ENCODE measurements around the gene RFX3.

The RFX3 gene

DNA sequence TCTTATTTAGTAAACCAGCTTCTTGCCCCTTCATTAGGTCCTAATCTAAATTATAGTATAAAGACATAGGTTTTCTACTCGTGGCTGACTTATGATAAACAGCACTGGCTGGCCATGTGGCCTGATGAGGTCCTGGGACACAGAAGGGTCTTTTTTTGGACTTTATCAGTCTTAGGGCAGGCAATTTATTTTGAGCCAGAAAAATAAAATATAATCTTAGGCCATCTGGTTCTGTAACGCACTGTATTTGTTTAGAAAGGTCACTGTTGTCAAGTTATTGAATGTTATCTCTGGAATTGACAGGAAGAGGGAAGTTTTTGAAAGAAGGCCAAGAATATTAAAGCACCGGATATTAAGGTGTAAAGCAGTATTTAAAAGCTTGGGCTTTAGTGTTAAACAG lies 53.9 kb downstream of the RFX3 start:
- TF ChIP-seq ZNF335 (tag by site-specific recombination; conservative IDR thresholded peaks at IDR 0.05), result 0 out of 2 replicates have a peak, but pooled peaks have one; percentile 14
- TF ChIP-seq ZNF560 (tag by site-specific recombination; IDR thresholded peaks at IDR 0.05; ENCODE audit: borderline replicate concordance), result no peak
- H3K9me3 ChIP-seq (ENCODE audit: control insufficient read depth, insufficient read depth, low read depth, low read length), result no peaks in the 10 kb centered on the region
- H3K27ac ChIP-seq (ENCODE audit: extremely low read depth, low read depth, low read length), result no peak overlapping the region
- H3K4me1 ChIP-seq (ENCODE audit: control insufficient read depth, insufficient read depth, low read length), result peaks cover 4% of the 10 kb centered on the region; the same call in 1 of the 2 replicates
- no peak overlapping the region for H3K4me3 ChIP-seq (ENCODE audit: low read depth, low read length)
- ChIA-PET CTCF (interaction anchor here (0.6 kb wide), 1 partner anchor 132 kb away, joined by 3 read pairs; no protein-coding TSS in a partner anchor), POLR2A (no interaction called here)
- H3K36me3 ChIP-seq (ENCODE audit: control insufficient read depth in 2 of 2, insufficient read depth in 1 of 2, low read length in 2 of 2), result no peaks in the 10 kb centered on the region

DNA sequence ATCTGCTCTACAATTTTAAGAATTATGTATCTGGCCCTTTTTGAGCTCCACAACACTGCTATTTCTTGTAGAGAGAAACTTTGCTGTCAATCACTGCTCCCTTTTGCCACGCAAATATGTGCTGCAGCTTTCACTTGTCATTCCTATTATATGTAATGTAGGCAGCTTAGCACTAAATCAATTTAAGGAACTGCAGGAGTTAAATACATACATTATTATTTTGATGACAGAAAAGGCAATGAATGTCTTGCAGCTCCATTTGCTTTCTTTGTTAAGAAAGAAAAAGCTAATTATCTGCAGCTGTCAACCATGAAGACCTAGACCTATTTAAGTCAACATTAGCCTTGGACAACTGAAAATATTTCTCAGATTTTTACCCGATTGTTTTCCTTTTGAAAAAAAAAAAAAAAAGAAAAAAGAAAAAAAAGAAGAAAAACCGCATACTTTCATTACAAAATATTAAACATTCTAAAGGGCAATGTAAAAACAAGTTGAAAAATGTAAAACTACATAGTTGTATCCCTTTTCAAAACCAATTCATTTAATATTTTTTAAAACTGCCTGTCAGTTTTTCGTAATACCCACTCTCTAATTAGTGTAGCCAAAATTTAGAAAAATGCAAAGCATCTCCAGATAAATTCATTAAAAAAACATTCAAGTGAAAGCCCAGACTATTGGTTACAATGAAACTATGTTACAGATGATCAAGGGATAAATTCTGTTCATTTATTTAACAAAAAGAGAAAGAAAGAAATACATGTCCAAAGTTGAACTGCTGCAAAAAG lies 57.2 kb downstream of the RFX3 start:
- no peaks in the 10 kb centered on the region for H3K9me3 ChIP-seq (ENCODE audit: control insufficient read depth, insufficient read depth, low read depth, low read length)
- H3K36me3 ChIP-seq (ENCODE audit: control insufficient read depth in 2 of 2, insufficient read depth in 1 of 2, low read length in 2 of 2), result no peaks in the 10 kb centered on the region
- CTCF ChIA-PET, result interaction anchor here (0.6 to 2.0 kb wide), 12 partner anchors 9 to 584 kb away, joined by 3 to 14 read pairs (median 4); no protein-coding TSS in a partner anchor
- no peak overlapping the region for H3K27ac ChIP-seq (ENCODE audit: extremely low read depth, low read depth, low read length)
- POLR2A ChIA-PET, result interaction anchor here (1.8 kb wide), 1 partner anchor 58 kb away, joined by 4 read pairs; the partner anchor contains the start of gene RFX3
- no peak overlapping the region for H3K4me3 ChIP-seq (ENCODE audit: low read depth, low read length)
- no peak for TF ChIP-seq ZNF350 (tag by site-specific recombination; IDR thresholded peaks at IDR 0.05)
- TF ChIP-seq GLIS2 (tag by site-specific recombination; IDR thresholded peaks at IDR 0.05), result no peak
- TF ChIP-seq, protein P1, sequence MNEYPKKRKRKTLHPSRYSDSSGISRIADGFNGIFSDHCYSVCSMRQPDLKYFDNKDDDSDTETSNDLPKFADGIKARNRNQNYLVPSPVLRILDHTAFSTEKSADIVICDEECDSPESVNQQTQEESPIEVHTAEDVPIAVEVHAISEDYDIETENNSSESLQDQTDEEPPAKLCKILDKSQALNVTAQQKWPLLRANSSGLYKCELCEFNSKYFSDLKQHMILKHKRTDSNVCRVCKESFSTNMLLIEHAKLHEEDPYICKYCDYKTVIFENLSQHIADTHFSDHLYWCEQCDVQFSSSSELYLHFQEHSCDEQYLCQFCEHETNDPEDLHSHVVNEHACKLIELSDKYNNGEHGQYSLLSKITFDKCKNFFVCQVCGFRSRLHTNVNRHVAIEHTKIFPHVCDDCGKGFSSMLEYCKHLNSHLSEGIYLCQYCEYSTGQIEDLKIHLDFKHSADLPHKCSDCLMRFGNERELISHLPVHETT (tag by site-specific recombination; IDR thresholded peaks at IDR 0.05), result no peak
- peaks cover 4% of the 10 kb centered on the region; the same call in 1 of the 2 replicates for H3K4me1 ChIP-seq (ENCODE audit: control insufficient read depth, insufficient read depth, low read length)

DNA sequence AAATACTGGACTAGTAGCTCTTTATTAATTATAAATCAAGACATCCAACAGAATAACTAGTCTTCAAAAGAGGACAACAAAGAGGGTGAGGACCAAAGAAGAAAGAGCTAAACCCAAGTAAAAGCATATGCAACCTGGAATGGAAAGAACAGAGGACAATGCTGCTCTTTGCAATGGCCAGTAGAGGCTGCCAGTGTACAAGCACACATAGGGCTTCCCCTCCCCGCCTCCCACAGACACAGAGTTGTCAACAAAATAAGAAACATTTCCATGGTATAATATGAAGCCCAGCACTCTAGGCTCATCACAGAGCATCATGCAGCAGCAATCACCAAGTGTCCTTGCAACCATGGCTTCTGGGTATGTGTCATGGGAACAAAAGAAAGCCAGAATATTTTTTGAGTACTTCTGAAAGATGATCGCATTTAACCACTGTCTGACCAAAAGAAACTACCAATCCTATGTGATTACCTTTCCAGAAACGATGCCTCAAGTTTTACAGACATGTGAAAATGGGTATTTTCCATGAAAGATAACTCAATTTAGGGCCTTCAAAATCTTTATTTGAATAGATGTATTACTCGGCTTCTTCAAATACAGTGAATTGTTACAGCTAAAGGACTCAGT lies 58.1 kb downstream of the RFX3 start:
- Histone ChIP-seq H3K9me3 (ENCODE audit: control insufficient read depth, insufficient read depth, low read depth, low read length) (no peaks in the 10 kb centered on the region), H3K27ac (ENCODE audit: extremely low read depth, low read depth, low read length) (no peak overlapping the region), H3K4me1 (ENCODE audit: control insufficient read depth, insufficient read depth, low read length) (peaks cover 4% of the 10 kb centered on the region; the same call in 1 of the 2 replicates), H3K36me3 (ENCODE audit: control insufficient read depth in 2 of 2, insufficient read depth in 1 of 2, low read length in 2 of 2) (no peaks in the 10 kb centered on the region), H3K4me3 (ENCODE audit: low read depth, low read length) (no peak overlapping the region)
- POLR2A ChIA-PET, result interaction anchor here (1.8 kb wide), 1 partner anchor 59 kb away, joined by 4 read pairs; the partner anchor contains the start of gene RFX3
- TF ChIP-seq, protein P2, sequence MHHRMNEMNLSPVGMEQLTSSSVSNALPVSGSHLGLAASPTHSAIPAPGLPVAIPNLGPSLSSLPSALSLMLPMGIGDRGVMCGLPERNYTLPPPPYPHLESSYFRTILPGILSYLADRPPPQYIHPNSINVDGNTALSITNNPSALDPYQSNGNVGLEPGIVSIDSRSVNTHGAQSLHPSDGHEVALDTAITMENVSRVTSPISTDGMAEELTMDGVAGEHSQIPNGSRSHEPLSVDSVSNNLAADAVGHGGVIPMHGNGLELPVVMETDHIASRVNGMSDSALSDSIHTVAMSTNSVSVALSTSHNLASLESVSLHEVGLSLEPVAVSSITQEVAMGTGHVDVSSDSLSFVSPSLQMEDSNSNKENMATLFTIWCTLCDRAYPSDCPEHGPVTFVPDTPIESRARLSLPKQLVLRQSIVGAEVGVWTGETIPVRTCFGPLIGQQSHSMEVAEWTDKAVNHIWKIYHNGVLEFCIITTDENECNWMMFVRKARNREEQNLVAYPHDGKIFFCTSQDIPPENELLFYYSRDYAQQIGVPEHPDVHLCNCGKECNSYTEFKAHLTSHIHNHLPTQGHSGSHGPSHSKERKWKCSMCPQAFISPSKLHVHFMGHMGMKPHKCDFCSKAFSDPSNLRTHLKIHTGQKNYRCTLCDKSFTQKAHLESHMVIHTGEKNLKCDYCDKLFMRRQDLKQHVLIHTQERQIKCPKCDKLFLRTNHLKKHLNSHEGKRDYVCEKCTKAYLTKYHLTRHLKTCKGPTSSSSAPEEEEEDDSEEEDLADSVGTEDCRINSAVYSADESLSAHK (tag by site-specific recombination; IDR thresholded peaks at IDR 0.05), result 0 out of 2 replicates have a peak, but pooled peaks have one; percentile 16
- TF ChIP-seq SETDB1 (IDR thresholded peaks at IDR 0.05; ENCODE audit: insufficient read length, low read length) (no peak), ZNF544 (tag by site-specific recombination; IDR thresholded peaks at IDR 0.05) (no peak), ZNF654 (tag by site-specific recombination; IDR thresholded peaks at IDR 0.05; ENCODE audit: low read depth) (peak; percentile 90), KLF9 (tag by site-specific recombination; IDR thresholded peaks at IDR 0.05; ENCODE audit: low read depth) (no peak)
- TF ChIP-seq, protein P3, sequence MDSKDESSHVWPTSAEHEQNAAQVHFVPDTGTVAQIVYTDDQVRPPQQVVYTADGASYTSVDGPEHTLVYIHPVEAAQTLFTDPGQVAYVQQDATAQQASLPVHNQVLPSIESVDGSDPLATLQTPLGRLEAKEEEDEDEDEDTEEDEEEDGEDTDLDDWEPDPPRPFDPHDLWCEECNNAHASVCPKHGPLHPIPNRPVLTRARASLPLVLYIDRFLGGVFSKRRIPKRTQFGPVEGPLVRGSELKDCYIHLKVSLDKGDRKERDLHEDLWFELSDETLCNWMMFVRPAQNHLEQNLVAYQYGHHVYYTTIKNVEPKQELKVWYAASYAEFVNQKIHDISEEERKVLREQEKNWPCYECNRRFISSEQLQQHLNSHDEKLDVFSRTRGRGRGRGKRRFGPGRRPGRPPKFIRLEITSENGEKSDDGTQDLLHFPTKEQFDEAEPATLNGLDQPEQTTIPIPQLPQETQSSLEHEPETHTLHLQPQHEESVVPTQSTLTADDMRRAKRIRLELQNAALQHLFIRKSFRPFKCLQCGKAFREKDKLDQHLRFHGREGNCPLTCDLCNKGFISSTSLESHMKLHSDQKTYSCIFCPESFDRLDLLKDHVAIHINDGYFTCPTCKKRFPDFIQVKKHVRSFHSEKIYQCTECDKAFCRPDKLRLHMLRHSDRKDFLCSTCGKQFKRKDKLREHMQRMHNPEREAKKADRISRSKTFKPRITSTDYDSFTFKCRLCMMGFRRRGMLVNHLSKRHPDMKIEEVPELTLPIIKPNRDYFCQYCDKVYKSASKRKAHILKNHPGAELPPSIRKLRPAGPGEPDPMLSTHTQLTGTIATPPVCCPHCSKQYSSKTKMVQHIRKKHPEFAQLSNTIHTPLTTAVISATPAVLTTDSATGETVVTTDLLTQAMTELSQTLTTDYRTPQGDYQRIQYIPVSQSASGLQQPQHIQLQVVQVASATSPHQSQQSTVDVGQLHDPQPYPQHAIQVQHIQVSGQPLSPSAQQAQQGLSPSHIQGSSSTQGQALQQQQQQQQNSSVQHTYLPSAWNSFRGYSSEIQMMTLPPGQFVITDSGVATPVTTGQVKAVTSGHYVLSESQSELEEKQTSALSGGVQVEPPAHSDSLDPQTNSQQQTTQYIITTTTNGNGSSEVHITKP (tag by site-specific recombination; IDR thresholded peaks at IDR 0.05), result no peak
- TF ChIP-seq, protein P4, sequence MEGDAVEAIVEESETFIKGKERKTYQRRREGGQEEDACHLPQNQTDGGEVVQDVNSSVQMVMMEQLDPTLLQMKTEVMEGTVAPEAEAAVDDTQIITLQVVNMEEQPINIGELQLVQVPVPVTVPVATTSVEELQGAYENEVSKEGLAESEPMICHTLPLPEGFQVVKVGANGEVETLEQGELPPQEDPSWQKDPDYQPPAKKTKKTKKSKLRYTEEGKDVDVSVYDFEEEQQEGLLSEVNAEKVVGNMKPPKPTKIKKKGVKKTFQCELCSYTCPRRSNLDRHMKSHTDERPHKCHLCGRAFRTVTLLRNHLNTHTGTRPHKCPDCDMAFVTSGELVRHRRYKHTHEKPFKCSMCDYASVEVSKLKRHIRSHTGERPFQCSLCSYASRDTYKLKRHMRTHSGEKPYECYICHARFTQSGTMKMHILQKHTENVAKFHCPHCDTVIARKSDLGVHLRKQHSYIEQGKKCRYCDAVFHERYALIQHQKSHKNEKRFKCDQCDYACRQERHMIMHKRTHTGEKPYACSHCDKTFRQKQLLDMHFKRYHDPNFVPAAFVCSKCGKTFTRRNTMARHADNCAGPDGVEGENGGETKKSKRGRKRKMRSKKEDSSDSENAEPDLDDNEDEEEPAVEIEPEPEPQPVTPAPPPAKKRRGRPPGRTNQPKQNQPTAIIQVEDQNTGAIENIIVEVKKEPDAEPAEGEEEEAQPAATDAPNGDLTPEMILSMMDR (tag by site-specific recombination; IDR thresholded peaks at IDR 0.05), result peak; percentile 54; the same call in 1 of the 2 replicates
- TF ChIP-seq, protein P5, sequence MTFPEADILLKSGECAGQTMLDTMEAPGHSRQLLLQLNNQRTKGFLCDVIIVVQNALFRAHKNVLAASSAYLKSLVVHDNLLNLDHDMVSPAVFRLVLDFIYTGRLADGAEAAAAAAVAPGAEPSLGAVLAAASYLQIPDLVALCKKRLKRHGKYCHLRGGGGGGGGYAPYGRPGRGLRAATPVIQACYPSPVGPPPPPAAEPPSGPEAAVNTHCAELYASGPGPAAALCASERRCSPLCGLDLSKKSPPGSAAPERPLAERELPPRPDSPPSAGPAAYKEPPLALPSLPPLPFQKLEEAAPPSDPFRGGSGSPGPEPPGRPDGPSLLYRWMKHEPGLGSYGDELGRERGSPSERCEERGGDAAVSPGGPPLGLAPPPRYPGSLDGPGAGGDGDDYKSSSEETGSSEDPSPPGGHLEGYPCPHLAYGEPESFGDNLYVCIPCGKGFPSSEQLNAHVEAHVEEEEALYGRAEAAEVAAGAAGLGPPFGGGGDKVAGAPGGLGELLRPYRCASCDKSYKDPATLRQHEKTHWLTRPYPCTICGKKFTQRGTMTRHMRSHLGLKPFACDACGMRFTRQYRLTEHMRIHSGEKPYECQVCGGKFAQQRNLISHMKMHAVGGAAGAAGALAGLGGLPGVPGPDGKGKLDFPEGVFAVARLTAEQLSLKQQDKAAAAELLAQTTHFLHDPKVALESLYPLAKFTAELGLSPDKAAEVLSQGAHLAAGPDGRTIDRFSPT (tag by site-specific recombination; IDR thresholded peaks at IDR 0.05), result no peak
- CTCF ChIA-PET, result interaction anchor here (0.6 to 2.0 kb wide), 45 partner anchors 8 to 927 kb away, joined by 3 to 14 read pairs (median 3); no protein-coding TSS in a partner anchor
